NCI-H345 (cell line): ENCODE results near the gene AFDN.
"Not testable (repeated sequence)": the region's sequence is repeated elsewhere in the genome, so short reads cannot be mapped to it uniquely, and the experiment has no call there.

Experiments
- DNase-seq: peaks from one replicate; lab custom pipeline; 2025; lab: John Stamatoyannopoulos, UW

The AFDN gene

DNA sequence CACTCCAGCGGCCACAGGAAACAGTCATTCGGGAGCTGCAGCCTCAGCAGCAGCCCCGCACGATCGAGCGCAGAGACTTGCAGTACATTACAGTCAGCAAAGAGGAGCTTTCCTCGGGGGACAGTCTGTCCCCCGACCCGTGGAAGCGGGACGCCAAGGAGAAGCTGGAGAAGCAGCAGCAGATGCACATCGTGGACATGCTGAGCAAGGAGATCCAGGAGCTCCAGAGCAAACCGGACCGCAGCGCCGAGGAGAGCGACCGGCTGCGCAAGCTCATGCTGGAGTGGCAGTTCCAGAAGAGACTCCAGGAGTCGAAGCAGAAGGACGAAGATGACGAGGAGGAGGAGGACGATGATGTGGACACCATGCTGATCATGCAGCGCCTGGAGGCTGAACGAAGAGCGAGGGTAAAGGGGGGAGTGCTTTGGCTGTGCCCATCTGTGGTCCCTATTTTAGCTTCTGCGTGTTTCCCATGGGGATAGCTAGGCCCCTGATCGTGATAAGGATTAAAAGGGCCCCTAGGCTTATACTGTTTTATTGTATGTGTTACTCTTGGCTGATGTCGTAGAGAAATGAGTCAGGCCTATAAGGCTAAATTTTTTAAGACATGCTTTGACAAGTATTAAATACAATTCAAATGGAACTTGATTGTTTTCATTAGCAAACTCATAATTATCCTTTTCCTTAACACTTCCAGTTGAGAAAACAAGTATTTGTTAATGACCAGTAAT is 125.2 kb downstream of the AFDN start:
- no peak for DNase-seq

DNA sequence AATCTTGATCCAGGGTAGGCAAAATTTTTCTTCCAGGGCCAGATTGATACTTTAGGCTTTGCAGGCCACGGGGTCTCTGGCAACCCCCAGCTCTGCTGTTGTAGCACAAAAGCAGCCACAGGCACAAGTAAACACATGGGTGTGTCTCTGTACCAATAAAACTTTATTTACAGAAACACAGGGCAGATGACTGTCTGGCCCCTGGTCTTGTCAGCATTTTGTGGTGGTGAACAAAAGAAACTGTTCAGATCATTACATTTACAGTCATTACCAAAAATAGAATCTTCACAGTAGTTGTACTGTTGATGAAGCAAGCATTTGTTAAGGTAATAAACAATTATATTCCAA is 125.8 kb downstream of the AFDN start:
- peak; percentile 19 for DNase-seq

DNA sequence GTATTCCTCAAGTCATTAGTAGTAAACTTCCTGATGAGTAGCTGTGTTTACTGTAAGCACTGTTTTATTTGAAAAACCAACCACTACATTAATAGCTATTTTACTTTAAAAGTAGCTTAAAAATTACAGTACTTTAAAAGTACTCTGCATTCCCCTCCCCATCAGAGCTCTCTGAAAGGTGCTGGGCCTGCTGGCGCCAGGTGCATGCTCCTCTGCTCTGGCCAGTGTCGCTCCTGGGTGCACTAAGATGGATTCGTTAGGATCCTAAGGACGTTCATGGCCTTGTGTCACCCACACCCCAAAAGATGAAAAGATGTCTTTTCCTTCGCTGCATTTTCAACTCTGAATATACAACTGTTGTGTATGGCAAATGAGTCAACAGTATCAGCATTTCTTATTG is 126.8 kb downstream of the AFDN start:
- no peak for DNase-seq

DNA sequence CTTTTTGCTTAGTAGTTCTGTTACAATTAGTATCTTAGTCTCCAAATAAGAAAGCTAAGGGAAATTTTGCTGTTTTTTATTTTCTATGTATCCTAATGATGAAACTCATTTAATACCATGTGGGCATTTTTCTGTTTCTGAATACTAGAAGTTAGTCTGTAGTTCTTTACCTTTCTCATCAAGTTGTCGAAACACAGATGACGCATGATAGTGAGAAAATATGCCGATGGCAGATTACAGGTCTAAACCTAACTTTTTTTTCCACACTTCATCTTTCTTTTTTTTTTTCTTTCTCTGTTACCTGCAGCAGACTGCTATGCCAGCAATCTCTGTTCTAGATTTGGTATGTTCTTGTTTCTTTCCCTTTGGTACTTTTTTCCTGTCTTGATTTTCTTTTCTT is 127.4 kb downstream of the AFDN start:
- no peak for DNase-seq

DNA sequence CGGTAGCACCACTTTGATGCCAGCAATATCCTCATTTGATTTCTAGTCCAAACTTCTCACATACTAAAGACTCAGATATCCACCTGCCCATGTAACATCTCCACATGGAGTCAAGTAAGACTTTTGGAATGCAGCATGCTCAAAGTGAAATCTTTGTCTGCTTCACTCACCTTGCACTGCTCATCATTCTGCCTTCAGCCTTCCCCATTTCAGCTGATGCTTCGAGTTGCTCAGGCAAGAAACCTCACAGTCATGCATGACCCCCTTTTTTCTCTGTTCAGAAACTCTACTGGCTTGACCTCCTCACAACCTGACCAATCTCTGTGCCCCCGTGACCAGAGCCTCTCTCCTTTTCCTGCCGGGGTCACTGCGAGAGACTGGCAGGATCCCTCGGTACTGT is 129.8 kb downstream of the AFDN start:
- DNase-seq = no peak

DNA sequence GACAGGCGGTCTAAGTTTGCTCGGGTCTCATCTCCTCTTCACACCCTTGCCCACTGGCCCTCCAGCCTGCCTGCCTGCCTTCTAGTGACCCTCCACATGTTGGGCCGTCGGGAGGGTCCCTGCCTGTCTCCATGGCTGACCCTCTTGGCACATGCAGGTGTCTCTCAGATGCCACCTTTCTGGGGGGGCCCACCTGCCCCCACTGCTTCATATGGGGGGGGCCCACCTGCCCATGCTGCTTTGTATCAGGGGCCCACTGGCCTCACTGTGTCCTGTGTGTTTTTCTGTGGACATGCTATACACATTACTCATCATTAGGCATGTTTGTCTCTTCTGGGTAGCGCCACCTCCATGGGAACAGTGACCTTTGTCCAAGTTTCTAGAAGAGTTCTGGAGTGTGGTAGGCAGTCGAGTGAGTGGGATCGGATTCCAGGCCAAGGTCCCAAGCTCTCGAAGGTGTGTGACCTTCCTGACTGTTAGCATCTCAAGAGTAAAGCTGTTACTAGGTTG is 130.3 kb downstream of the AFDN start:
- DNase-seq = no peak

DNA sequence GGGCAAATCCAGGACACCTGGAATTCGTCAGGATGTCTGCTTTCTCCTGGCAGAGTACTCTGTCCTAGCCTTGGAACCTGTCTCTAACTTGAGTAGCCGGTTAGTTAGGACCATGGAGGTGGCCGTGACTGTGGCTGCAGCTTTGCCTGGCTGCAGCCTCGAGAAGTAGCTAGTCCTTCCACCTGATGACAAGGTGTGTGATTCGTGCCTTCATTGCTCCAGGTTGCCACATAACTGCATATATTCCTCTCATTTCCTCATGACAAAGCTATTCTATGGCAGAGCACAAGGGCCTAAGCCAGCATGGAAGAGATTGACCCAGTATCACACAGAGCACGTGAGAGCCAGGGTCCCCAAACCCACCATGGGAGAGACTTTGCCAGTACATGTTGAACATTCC is 130.9 kb downstream of the AFDN start:
- no peak for DNase-seq

DNA sequence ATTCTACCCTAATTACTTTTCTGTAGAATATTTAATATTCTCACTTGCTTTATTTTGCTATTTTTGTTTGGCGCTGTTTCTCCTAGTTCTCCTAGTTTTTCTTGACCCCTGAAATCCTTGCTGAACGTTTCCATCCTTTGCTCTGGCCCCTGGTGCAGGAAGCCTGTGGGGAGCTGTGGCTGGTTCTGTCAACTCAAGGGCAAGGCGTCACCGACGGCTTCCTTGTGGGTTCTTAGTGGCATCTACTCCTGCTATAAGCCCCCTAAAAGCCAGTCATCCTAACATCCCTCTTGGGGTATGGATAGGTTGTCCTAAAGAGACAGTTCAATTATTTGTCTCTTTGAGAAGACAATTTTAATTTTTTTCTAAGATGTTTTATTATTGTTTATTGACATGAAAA is 133.9 kb downstream of the AFDN start:
- DNase-seq = no peak

DNA sequence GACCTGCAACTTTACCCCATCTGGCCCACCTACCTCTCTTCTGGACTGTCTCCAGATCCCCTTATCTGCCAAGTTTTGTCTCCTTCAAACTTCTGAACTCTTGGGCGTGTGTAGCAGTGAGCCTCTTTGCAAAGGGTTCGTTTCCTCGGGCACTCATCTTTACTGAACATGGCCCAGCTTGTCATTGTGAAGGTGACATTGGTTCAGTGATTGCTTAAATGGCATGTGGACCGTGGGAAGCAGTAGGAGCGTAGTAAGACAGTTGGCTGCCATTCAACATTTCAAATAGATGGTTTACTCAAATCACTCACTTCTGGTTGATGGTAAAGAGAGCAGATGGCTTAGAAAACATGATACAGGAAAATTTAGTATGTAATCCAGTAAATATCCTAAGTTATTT is 136.0 kb downstream of the AFDN start:
- peak; percentile 61 for DNase-seq

DNA sequence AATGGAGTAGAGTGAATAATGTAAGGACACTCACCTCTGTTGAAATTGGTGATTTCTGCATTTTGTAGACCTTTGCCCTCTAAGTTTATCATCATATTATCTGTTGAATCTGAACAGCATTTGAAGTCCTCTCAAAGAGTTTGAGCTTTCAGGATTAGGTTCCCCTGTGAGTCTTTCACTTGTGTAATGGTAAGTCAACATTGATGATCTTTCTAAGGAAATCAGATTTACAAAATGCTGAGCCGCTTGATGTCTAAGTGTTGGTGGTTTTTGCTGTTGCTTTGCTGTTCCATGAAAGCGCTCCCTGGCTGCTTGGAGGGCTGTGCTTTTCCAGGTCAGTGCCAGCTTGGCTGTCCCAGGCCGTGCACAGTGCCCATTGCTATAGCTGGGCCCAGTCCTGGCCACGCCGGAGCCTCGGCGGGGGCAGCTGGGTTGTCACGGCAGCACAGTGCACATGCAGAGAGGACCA is 136.9 kb downstream of the AFDN start:
- DNase-seq = no peak

DNA sequence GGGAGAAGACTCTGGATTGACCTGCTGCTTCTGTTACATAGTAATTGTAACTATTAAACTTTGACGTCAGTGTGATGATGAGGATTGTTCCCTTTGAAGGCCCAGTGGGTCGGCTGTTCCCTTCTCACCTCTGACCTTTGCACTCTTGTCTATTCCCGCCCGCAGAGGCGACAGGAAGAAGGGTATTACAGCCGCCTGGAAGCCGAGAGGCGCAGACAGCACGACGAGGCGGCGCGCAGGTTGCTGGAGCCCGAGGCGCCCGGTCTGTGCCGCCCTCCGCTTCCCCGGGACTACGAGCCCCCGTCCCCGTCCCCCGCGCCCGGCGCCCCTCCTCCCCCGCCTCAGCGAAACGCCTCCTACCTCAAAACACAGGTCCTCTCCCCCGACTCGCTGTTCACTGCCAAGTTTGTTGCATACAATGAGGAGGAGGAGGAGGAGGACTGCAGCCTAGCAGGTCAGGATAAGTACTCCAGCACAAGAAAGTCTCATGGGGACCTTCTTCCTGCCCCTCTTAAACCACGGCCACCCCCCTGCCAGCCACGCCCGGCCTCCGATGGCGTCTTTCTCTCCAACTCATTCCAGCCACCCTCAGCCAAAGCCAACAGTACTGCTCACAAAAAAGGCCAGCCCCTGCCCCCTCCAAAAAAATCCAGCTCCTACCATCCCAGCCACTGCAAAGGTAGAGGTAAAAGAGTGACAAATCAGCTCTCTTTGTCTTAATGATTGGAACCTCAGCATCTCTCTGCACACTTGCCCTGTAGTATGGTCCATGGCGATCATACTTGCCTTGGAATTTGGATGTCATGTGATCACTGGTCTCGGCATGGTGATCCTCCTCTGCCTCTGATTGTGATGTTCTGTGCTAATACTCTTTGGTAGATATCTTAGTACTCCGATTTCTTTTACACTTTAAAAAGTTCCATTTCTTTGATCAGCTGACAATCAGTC is 139.2 kb downstream of the AFDN start:
- no peak for DNase-seq

DNA sequence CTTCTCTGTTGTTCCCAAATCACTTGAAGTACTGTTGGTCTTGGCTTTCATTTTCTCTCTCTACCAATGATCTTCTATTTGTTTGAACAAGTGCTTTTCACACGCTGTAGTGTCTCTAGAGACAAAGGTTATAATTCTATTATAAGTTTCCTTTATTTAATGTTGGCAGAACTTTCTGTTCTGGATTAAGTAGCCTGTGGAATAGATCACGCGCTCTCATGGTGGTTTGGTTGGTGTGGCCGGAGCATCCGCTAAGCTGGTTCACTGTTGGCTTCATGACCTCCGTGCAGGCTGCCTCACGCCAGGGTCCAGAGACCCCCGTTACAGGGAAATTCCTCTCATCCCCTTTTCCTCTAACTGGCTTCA is 139.8 kb downstream of the AFDN start:
- no peak for DNase-seq

DNA sequence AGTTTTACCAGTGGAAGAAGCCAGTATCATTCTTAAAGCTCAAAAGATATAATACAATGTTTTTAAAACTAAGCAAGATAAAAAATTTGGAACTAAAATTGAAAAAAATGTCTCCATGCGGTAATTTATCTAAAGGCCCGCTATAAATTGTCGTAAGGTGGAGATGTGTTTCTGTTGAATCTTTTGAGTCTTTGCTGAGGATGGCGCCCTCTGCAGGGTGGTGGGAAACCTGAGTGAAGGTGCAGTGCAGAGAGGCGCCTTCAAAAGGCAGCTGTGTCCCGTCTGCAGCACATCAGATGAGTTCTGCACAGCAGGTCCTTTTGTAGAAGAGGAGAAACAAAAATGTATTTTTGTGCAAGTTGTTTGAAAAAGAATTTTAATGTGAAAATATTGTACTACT is 141.4 kb downstream of the AFDN start:
- peak; percentile 26 for DNase-seq

DNA sequence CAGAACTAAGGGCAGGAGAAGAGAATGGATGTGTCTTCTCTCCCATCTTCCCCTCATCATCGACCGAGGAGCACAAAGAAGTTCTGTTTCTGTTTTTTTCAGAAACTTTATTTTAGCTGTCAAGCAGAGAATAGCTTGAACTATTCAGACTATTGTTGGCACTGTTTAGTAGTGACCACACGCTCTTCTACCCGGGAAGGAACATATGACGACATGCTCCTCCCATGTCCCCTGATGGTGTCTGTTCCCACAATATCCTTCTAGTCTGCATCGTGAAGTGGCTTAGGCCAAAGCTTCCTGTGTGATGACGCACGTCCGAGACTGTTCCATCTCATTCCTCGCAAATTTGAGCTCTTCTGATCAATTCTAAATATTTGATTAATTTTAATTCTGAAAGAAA is 143.5 kb downstream of the AFDN start:
- DNase-seq = no peak

DNA sequence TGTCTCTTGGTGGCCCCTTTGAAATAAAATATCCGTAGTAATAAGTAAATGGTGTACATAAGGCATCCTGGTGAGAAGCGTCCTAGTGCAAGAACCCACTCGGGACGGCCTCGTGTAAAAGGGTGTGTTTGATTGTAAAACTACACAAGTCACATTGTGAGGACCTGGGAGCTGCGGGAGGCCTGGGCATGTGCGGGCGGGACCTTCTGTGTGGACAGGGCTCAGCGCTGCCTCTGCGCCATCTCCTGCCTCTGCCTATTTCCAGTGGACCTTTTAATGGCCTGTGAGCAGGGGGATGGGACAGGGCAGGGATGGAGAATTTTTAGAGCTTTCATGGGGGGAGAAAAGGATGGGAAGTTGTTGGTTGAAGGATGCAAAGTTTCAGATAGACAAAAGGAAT is 145.5 kb downstream of the AFDN start:
- DNase-seq = no peak

DNA sequence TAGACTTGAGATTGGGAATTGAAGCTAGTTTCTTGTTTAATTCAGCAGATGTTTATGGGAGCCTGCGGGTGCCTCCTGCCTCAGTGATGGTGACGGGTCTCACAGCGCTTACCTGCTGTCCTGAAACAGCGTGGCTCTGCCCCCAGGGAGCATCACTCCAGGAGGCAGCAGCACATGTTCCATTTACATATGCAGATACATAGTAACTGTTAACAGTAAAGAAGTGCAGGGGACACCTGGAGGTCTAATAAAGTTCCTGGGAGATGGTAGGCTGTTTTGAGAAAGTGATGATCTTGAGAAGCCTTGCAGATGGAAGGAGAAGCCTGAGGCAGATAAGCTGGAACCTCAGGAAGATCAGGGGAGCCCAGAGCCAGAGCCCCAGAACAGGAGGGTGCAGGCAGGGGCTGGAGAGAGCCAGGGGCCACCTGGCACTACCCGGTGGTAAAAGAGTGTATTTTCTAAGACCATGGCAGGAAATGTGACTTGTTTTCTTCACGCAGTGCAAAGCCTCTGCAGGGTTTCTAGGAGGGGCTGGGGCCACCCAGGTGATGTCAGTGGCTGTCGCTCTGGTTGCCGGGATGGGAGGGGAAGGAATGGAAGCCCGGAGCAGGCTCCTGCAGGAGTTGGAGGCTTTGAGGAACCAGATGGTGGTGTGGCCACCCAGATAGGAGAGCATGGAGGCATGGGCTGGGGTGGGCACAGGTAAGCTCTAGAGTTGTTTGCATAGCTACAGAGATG is 146.6 kb downstream of the AFDN start:
- peak; percentile 27 for DNase-seq

DNA sequence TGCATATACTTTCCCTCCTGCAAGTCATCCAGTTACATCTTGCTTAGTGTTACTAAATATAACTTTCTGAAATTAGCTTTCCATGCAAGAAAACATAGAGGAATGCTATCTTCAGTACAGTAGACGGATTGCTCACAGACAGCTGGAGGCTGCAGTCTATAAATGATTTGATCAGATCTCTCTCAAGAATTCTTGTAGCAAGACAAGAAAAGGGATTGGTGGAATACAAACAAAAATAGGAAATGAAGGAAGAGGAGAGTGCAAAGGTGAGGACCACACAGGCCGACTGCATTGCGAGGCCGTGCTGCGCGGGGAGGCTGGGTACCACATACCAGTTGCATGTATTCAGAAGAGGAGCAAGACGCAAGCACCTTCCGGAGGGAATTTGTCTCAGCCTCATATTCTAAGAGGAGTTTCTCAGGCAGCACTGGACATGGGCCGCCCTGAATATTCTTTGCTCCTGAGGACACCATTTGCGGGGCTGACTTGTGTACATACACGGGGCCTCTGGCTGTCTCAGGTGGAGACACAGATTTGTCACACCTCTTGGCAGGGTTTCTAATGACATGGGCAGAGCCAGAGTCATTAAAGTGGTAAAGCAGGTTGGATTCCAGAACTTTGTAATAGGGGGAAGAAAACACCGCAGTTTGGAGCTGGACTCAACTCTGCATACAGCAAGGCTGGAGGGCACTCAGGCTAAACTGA is 148.1 kb downstream of the AFDN start:
- DNase-seq = no peak

DNA sequence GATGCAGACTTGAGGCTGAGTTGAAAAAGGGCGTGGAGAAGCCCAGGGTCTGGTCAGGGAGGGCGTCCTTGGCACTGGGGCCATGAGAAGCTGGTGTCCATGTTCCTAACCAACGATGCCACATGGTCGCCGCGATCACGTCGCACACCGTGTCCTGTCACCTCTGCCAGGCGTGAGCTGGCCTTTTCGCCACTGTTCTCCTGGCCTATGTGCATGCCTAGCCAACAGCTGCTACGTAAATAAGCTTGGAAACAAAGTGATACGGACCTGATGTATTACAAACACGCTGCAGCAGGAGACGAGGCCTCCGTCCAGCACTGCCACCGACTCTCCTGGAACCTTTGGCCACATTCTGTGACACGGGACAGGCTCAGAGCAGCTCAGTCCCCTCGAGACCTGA is 148.7 kb downstream of the AFDN start:
- no peak for DNase-seq

DNA sequence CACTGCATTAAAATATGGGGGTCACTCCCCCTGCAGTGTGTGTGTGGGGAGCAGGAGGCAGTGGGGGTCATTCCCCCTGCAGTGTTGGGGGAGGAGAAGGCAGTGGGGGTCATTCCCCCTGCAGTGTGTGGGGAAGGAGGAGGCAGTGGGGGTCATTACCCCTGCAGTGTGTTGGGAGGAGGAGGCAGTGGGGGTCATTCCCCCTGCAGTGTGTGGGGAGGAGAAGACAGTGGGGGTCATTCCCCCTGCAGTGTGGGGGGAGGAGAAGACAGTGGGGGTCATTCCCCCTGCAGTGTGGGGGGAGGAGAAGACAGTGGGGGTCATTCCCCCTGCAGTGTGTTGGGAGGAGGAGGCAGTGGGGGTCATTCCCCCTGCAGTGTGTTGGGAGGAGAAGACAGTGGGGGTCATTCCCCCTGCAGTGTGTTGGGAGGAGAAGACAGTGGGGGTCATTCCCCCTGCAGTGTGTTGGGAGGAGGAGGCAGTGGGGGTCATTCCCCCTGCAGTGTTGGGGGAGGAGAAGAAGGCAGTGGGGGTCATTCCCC is 149.5 kb downstream of the AFDN start:
- not testable (repeated sequence) for DNase-seq

DNA sequence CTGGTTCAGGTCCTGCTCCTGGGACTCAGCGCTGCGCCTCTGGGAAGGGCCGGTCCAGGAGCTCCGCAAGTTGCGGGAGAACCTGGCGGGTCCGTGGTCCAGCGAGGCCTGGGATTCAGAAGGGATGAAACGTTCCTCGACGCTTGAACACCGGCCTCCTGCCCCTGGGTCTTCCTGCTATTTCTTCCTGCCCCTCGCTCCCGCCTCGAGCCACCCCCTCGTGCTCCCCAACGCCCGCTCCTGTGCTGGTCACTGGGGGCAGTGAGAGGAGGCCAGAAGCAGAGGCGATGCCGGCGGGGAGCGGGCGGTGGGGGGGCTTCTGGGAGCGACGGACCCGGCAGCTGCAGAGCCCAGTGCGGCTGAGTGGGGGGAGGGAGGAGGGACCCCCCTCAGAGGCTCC is 150.0 kb downstream of the AFDN start:
- no peak for DNase-seq

DNA sequence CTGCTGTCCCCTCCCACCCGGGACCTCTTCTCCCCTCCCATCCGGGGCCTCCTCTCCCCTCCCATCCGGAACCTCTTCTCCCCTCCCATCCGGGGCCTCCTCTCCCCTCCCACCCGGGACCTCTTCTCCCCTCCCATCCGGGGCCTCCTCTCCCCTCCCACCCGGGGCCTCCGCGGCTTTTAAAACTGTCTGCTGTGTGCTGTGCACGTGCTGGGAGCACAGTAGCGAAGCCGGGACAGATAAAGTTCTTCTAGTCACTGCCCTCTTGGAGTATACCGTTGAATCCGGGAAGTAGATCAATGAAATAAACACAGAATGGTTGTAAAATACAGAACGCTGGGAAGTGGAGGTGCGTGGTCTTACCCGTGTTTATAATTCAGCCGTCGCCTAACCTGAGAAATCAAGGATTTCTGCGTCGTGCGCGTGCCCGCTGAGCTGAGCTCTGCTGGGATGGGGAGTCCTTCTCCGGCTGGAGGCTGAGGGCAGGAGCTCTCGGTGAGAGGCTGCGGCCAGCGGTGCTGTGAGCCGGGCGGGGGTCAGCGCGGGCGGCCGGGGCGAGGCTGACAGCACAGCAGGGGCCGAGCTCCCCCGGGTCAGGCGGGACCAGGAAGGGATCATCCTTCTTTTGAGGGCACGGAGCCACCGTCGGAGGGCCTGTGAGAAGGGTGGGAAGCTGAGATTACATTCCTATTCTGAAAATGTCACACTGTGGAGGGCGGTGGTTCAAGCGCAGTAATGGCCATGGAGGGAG is 151.2 kb downstream of the AFDN start:
- no peak for DNase-seq
